Neural cell (in vitro differentiated cells): ENCODE results near the gene C3. TPM values are rescaled to one million over a fixed set of nuclear protein-coding genes. Genes with fewer than 3 reads are reported as not detected.

Experiments
- H2AFZ ChIP-seq: fragments of 200-600, 300-800 bp; sonication (generic), shearing (Covaris generic); 2 replicates; pipeline ENCODE4 v1.6.0; 2014; ENCODE audit warnings: low read depth, mild to moderate bottlenecking, antibody characterized with exemption, low read length, moderate library complexity
- H3F3A ChIP-seq: fragments of 200-600 bp; shearing (Covaris generic); 2 replicates; pipeline ENCODE4 v1.6.1; 2016; ENCODE audit warnings: mild to moderate bottlenecking, moderate library complexity, mixed read lengths, antibody characterized with exemption, low read length; ENCODE audit not compliant: insufficient read depth, poor library complexity, severe bottlenecking
- H3K27ac ChIP-seq: fragments of 200-600, 300-800 bp; sonication (generic), shearing (Covaris generic); 2 replicates; pipeline ENCODE4 v1.5.1; 2014; ENCODE audit warnings: mild to moderate bottlenecking, low read length, moderate library complexity
- H3K27me3 ChIP-seq: fragments of 300-800, 200-600 bp; sonication (generic), shearing (Covaris generic); 2 replicates; pipeline ENCODE4 v1.6.0; 2014; ENCODE audit warnings: mild to moderate bottlenecking, low read depth, low read length, moderate library complexity; ENCODE audit not compliant: insufficient read depth
- H3K36me3 ChIP-seq: fragments of 300-800, 200-600 bp; sonication (generic), shearing (Covaris generic); 2 replicates; pipeline ENCODE4 v1.5.1; 2014; ENCODE audit warnings: mild to moderate bottlenecking, antibody characterized with exemption, low read length, moderate library complexity; ENCODE audit not compliant: insufficient read depth
- H3K4me2 ChIP-seq: fragments of 300-800, 200-600 bp; sonication (generic), shearing (Covaris generic); 2 replicates; pipeline ENCODE4 v1.6.0; 2014; ENCODE audit warnings: mild to moderate bottlenecking, low read length
- H3K4me3 ChIP-seq: fragments of 300-800, 200-600 bp; sonication (generic), shearing (Covaris generic); 2 replicates; pipeline ENCODE4 v1.5.1; 2014; ENCODE audit warnings: mild to moderate bottlenecking, low read length, moderate library complexity
- H3K79me2 ChIP-seq: fragments of 200-600 bp; shearing (Covaris generic); replicated peaks from 2 replicates; pipeline ENCODE4 v1.6.0; 2014; ENCODE audit warnings: mild to moderate bottlenecking, low read length, moderate library complexity; ENCODE audit not compliant: insufficient read depth
- H3K9ac ChIP-seq: fragments of 300-800, 200-600 bp; sonication (generic), shearing (Covaris generic); 2 replicates; pipeline ENCODE4 v1.6.1; 2016; ENCODE audit warnings: mild to moderate bottlenecking, low read length, mixed read lengths
- H3K9me2 ChIP-seq: fragments of 200-600 bp; shearing (Covaris generic); 2 replicates; pipeline ENCODE4 v1.6.1; 2016; ENCODE audit warnings: mild to moderate bottlenecking, low read length, mixed read lengths; ENCODE audit not compliant: insufficient read depth
- H3K9me3 ChIP-seq: fragments of 200-600, 300-800 bp; sonication (generic), shearing (Covaris generic); 2 replicates; pipeline ENCODE4 v1.6.1; 2016; ENCODE audit warnings: mild to moderate bottlenecking, mixed run types, low read length, moderate library complexity, mixed read lengths
- H4K20me1 ChIP-seq: fragments of 200-600 bp; shearing (Covaris generic); 2 replicates; pipeline ENCODE4 v1.6.1; 2016; ENCODE audit warnings: mild to moderate bottlenecking, mixed run types; ENCODE audit not compliant: insufficient read depth
- EP300 ChIP-seq: fragments of 450-650 bp; conservative IDR thresholded peaks from 2 replicates; pipeline ENCODE4 v1.6.1; 2014; ENCODE audit warnings: antibody characterized with exemption, mild to moderate bottlenecking, moderate library complexity; ENCODE audit not compliant: poor library complexity, severe bottlenecking
- EZH2 ChIP-seq: fragments of 200-600, 300-800 bp; shearing (Covaris generic), sonication (generic); IDR thresholded peaks from 2 replicates; pipeline ENCODE4 v1.6.1; 2014; ENCODE audit warnings: antibody characterized with exemption, low read length, borderline replicate concordance, mild to moderate bottlenecking; ENCODE audit not compliant: insufficient read depth, poor library complexity, severe bottlenecking
- MXI1 ChIP-seq: fragments of 450-650 bp; conservative IDR thresholded peaks from 2 replicates; pipeline ENCODE4 v1.6.1; 2014; ENCODE audit warnings: antibody characterized with exemption, mild to moderate bottlenecking; ENCODE audit not compliant: poor library complexity, severe bottlenecking
- POLR2AphosphoS5 ChIP-seq: IDR thresholded peaks from 2 replicates; pipeline ENCODE4 v1.6.1; 2012
- RAD21 ChIP-seq: fragments of 450-650 bp; conservative IDR thresholded peaks from 2 replicates; pipeline ENCODE4 v1.6.1; 2014; ENCODE audit warnings: antibody characterized with exemption, mild to moderate bottlenecking, moderate library complexity
- SMC3 ChIP-seq: fragments of 450-650 bp; conservative IDR thresholded peaks from 2 replicates; pipeline ENCODE4 v1.6.1; 2014; ENCODE audit warnings: antibody characterized with exemption, mild to moderate bottlenecking, moderate library complexity; ENCODE audit not compliant: poor library complexity
- TAF1 ChIP-seq: IDR thresholded peaks from 2 replicates; pipeline ENCODE4 v1.6.1; 2012; ENCODE audit warnings: low read depth
- polyA plus RNA-seq: library from polyadenylated mRNA; depleted of rRNA; stranded (reverse); fragments of >200 nt; gene quantifications from 2 replicates; pipeline ENCODE4 v1.2.3, GENCODE V29; 2014
- TF ChIP-seq, protein P1 (sequence below): fragments of 450-650 bp; IDR thresholded peaks from 2 replicates; pipeline ENCODE4 v1.5.1; 2014; ENCODE audit warnings: antibody characterized with exemption, mild to moderate bottlenecking, moderate library complexity; ENCODE audit not compliant: poor library complexity, severe bottlenecking
- TF ChIP-seq, protein P2 (sequence below): IDR thresholded peaks from 2 replicates; pipeline ENCODE4 v1.6.1; 2012; ENCODE audit warnings: borderline replicate concordance

Gene C3
- polyA plus RNA-seq, 1 donor from 2014 or later, result not detected

DNA sequence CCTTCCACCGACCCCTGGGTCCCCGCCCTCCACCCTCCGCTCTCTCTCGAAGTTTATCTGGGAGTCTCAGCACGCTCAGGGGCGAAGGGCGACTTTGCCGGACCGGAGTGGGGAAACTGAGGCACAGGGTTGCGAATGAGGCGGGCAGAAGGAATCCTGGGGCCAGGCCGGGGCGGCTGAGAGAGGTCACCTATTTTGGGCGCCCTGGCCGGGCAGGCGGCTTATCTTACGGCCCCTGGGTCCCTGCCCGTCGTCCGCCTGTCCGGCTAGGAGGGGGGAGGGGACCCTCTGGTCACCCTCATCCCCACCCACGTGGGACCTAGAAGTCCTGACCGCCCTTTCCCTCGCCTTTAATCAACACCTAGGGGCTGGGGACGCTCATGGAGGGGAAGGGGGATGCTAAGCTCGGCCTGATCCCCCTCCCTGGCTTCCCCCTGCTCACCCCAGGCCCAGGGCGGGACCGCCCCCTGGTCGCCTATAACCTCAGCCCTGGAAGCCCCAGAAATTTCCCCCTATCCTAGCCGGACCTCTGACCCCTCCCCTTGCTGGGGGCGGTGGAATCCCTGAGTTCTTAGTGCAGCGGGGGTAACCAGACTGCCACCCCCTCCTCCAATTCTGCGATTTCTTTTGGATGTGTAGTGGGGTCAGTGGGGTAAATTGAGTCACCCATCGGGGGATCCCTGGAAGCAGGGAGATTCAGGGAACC is 19.6 kb upstream of the C3 start:
- H3K36me3 ChIP-seq, result no peaks in the 10 kb centered on the region
- no peak overlapping the region for H3K27ac ChIP-seq
- TF ChIP-seq TAF1 (no peak), MXI1 (no peak), SMC3 (no peak), POLR2AphosphoS5 (no peak), EP300 (no peak), RAD21 (no peak), EZH2 (no peak)
- TF ChIP-seq, protein P1, sequence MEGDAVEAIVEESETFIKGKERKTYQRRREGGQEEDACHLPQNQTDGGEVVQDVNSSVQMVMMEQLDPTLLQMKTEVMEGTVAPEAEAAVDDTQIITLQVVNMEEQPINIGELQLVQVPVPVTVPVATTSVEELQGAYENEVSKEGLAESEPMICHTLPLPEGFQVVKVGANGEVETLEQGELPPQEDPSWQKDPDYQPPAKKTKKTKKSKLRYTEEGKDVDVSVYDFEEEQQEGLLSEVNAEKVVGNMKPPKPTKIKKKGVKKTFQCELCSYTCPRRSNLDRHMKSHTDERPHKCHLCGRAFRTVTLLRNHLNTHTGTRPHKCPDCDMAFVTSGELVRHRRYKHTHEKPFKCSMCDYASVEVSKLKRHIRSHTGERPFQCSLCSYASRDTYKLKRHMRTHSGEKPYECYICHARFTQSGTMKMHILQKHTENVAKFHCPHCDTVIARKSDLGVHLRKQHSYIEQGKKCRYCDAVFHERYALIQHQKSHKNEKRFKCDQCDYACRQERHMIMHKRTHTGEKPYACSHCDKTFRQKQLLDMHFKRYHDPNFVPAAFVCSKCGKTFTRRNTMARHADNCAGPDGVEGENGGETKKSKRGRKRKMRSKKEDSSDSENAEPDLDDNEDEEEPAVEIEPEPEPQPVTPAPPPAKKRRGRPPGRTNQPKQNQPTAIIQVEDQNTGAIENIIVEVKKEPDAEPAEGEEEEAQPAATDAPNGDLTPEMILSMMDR, result no peak
- TF ChIP-seq, protein P2, sequence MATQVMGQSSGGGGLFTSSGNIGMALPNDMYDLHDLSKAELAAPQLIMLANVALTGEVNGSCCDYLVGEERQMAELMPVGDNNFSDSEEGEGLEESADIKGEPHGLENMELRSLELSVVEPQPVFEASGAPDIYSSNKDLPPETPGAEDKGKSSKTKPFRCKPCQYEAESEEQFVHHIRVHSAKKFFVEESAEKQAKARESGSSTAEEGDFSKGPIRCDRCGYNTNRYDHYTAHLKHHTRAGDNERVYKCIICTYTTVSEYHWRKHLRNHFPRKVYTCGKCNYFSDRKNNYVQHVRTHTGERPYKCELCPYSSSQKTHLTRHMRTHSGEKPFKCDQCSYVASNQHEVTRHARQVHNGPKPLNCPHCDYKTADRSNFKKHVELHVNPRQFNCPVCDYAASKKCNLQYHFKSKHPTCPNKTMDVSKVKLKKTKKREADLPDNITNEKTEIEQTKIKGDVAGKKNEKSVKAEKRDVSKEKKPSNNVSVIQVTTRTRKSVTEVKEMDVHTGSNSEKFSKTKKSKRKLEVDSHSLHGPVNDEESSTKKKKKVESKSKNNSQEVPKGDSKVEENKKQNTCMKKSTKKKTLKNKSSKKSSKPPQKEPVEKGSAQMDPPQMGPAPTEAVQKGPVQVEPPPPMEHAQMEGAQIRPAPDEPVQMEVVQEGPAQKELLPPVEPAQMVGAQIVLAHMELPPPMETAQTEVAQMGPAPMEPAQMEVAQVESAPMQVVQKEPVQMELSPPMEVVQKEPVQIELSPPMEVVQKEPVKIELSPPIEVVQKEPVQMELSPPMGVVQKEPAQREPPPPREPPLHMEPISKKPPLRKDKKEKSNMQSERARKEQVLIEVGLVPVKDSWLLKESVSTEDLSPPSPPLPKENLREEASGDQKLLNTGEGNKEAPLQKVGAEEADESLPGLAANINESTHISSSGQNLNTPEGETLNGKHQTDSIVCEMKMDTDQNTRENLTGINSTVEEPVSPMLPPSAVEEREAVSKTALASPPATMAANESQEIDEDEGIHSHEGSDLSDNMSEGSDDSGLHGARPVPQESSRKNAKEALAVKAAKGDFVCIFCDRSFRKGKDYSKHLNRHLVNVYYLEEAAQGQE, result no peak
- H3K9me3 ChIP-seq, result no peaks in the 10 kb centered on the region
- H2AFZ ChIP-seq, result no peak overlapping the region
- H3K4me2 ChIP-seq, result peak overlapping the region; percentile 35
- peak overlapping the region; percentile 65 for H3K4me3 ChIP-seq
- no peaks in the 10 kb centered on the region for H3K9me2 ChIP-seq
- peak overlapping the region; percentile 29 for H3K9ac ChIP-seq
- H3K79me2 ChIP-seq, result no peaks in the 10 kb centered on the region
- no peaks in the 10 kb centered on the region for H3F3A ChIP-seq
- H3K27me3 ChIP-seq, result peaks cover 8% of the 10 kb centered on the region
- H4K20me1 ChIP-seq, result no peaks in the 10 kb centered on the region

DNA sequence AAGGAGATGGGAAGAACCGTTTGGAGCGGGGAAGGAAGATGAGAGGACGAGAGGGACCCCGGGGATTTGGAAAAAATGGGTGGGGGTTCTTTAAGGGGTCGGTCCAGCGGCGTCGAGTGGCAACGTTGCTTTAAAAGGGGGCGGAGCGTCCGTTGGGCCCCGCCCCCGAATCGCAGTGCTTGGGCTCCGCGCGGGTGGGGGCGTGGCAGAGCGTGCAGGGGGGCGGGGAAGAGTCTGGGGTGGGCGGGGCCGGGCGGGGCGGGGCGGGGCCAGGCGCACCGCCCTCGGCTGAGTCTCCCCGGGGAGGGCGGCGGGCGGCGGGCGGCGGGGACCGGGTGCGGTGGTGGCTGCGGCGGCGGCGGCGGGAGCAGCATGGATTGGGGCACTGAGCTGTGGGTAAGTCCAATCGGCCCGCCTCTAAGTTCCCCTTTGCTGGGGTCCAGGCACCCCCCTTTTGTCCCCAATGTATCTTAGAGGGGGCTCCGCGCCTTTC is 19.0 kb upstream of the C3 start, which contains the start of gene TRIP10:
Gene TRIP10 (plus strand): TSS at position 291 of the 493 bp plus-strand sequence. CDS start 82 bp downstream, at position 373.
- Histone ChIP-seq H4K20me1 (no peaks in the 10 kb centered on the region), H3K36me3 (no peaks in the 10 kb centered on the region), H3K79me2 (no peaks in the 10 kb centered on the region), H3F3A (no peaks in the 10 kb centered on the region), H3K27me3 (peaks cover 8% of the 10 kb centered on the region), H2AFZ (peak within 1 kb of the TSS; percentile 56), H3K27ac (peak within 1 kb of the TSS; percentile 61), H3K9me3 (no peaks in the 10 kb centered on the region), H3K9me2 (no peaks in the 10 kb centered on the region), H3K4me2 (peak within 1 kb of the TSS; percentile 35), H3K4me3 (peak within 1 kb of the TSS; percentile 65), H3K9ac (peak within 1 kb of the TSS; percentile 38)
- TF ChIP-seq RAD21 (no peak), MXI1 (no peak), EP300 (no peak), POLR2AphosphoS5 (no peak), SMC3 (no peak), EZH2 (no peak)
- TF ChIP-seq, protein P2, result no peak
- TF ChIP-seq, protein P1, result no peak
